ENCODE results near the gene MYL11.

The MYL11 gene

DNA sequence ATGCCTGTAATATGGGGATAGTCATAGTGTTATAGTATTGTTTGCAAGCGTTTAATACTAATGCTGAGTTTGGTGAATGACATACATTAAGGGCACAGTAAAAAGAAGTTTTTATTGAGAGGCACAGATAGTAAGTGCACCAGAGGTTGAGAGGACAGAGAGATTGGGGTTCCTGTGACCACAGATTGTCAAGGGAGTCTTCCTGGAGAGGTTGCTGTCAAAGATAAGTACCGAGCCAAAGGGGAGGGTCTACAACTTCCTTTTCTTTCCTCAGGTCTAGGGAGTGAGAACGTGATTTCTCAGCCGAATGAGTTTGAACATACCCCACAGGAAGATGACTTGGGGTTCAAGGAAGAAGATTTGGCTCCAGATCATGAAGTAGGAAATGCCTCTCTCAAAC, 22.5 kb downstream of the MYL11 start:
- DNase-seq: no peak

DNA sequence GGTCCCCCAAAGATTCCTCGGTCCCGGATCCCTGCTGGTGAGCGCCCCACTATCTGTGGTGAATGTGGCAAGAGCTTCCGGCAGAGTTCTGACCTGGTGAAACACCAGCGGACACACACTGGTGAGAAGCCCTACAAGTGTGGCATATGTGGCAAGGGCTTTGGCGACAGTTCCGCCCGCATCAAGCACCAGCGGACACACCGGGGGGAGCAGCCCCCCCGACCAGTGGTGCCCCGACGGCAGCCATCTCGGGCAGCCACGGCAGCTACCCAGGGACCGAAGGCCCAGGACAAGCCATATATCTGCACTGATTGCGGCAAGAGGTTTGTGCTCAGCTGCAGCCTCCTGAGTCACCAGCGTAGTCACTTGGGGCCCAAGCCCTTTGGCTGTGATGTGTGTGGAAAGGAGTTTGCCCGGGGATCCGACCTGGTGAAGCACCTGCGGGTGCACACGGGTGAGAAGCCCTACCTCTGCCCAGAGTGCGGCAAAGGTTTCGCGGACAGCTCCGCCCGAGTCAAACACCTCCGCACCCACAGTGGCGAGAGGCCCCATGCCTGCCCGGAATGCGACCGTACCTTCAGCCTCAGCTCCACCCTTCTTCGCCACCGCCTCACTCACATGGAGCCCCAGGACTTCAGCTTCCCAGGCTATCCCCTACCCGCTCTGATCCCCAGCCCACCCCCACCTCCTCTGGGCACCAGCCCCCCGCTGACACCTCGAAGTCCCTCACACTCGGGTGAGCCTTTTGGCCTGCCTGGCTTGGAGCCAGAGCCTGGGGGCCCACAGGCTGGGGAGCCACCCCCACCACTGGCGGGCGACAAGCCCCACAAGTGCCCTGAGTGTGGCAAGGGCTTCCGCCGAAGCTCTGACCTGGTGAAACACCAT, 23.4 kb downstream of the MYL11 start:
- no peak for DNase-seq

DNA sequence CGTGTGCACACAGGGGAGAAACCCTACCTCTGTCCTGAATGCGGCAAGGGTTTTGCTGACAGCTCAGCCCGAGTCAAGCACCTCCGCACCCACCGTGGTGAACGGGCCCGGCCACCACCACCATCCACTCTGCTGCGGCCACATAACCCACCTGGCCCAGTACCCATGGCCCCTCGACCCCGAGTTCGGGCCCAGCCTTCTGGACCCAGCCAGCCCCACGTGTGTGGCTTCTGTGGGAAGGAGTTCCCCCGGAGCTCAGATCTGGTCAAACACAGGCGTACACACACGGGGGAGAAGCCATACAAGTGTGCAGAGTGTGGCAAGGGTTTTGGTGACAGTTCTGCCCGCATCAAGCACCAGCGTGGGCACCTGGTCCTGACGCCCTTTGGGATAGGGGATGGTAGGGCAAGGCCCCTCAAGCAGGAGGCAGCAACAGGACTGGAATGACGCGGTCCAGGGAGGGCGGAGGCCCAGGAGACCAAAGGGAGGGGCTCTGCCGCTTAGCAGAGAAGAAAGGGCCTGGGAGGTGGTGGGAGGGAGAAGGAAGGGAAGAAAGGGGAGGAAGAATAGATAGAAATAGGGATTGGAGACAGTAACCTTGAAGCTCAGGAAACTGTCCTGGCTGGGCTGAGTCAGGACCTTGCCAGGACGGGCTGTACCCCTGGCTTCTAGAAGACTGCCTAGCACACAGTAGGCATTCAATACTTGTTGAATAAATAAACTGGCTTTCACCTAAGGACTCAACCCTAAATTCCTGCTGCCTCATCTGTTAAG, 24.2 kb downstream of the MYL11 start:
- DNase-seq: no peak

DNA sequence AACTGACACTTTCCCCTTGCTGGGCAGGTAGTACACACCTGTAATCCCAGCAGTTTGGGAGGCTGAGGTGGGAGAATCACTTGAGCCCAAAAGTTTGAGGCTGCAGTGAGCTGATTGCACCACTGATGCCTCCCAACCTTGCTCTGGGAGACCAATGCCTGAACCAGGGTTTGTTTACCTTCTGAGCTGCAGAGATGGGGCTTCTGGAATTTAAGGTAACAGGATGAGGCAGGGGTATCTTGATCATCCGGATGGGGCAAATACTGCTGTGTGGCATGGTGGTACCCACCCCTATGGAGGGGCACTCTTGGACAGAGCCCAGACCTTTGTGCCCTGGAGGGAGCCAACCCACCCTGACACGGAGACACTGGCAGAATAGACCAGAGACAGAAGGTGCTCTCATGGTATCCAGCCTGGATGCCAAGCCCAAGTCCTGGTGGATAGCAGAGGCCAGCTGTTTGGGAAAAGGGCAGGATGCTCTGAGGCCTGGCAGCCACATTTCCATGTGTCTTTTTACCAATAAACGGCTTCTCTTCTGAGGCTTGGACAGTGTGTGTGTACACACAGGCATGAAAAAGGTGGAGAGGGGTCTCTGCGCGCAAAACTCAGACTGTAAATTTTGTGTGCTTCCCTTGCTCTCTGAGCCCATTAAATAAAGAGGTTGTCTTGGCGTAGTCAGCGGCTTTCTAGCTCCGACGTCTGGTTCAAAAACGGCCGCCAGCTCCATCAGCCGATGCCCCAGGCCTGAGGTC, 25.0 kb downstream of the MYL11 start:
- DNase-seq: no peak

DNA sequence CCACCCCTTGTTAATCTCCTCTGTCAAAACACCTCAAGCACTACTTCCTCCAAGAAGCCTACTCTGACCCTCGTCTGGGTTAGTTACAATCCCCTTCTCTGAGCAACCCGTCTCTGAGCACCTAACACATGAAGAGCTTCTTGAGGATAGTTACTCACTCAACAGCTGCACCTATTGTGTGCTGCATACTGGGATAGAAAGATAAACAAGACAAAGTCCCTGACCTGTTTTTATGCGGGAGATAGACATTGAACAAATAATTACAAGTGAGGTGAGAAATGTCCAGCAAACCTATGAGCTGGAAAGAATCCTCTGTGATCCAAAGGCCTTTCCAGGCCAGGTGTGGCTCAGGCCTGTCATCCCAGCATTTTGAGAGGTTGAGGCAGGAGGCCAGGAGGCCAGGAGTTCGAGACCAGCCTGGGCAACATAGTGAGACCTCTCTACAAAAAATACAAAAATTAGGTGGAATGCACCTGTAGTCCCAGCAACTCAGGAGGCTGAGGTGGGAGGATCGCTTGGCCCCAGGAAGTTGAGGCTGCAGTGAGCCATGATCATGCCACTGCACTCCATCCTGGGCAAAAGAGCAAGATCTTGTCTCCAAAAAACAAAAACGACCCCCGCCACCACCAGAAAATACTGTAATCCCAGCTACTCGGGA, 27.3 kb downstream of the MYL11 start:
- no peak for DNase-seq

DNA sequence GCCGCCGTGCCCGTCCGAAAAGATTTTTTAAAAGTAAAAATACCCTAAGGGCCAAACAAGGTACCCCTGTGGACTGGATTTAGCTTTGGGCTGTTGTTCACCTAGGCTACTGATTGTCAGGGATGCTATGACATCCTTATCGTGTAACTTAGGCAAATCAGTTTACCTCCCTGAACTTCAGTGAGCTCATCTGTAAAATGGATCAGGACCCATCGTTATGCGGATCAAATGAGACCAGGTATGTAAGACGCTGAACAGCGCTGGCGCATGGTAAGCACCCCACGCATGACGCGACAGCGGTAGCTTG, 32.1 kb downstream of the MYL11 start:
- DNase-seq: no peak

DNA sequence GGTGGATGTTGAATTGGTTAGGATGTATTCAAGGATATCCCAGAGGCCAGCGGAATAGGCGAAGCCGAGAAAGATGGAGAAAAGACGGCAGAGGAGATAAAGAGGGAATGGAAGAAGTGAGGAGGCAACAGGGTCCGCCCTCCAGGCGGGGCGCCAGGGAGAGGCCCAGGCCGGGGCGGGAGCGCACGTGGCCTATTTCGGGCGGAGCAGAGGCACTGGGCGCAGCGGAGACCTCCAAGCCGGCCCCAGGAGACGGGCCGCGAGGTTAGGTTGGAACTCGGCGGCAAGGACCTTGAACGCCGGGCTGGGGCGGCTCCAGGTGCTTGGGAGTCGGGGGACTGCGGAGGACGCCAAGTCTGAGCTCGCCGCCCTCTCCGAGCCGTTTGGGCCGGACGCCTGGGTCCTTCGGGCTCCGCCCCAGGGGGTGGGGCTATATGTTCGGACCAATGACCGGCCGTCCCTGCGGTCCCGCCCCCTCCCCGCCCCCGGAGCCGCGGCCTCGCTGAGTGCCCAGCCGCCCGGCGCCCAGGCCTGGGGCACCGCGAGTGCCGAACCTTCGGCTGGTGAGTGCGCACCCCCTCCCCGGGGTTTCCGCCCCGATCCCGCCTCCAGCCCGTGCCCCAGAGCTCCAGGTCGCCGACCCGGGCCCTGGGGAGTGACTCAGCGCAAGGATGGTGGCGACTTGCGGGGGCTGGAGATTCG, 32.7 kb downstream of the MYL11 start, which contains the start of gene ZNF771:
Gene ZNF771, plus strand, starts transcription at position 505 of the 702 bp plus-strand sequence. CDS start 448 bp downstream, outside the sequence.
- DNase-seq: peak; percentile 90

DNA sequence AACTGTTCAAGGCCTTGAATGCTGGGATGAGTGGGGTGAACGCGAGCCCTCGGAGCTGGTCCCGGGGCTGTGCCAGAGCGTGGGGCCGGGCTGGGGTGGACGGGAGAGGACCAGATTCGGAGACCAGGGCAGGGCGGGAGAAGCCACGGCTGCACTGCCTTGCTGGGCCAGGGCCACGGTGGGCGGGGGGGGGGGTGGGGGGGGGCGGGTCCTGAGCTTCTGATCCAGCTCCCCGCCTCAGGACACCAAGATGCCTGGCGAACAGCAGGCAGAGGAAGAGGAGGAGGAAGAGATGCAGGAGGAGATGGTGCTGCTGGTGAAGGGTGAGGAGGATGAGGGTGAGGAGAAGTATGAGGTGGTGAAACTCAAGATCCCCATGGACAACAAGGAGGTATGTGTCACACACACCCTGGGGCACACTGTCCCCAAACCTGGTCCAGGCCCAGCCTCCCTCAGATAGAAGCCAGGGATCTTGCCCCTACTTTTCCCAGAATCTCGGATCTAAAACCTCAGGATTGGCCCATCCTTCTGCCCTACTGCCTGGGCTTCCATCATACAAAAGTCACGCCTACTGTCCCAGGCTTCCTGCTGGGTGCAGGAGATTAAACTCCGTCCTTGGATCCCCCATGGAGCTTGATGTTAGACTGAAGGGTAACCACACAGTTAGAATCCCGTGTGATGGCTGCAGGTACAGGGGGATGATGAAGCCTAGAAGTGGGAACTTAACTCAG, 33.4 kb downstream of the MYL11 start:
- no peak for DNase-seq

DNA sequence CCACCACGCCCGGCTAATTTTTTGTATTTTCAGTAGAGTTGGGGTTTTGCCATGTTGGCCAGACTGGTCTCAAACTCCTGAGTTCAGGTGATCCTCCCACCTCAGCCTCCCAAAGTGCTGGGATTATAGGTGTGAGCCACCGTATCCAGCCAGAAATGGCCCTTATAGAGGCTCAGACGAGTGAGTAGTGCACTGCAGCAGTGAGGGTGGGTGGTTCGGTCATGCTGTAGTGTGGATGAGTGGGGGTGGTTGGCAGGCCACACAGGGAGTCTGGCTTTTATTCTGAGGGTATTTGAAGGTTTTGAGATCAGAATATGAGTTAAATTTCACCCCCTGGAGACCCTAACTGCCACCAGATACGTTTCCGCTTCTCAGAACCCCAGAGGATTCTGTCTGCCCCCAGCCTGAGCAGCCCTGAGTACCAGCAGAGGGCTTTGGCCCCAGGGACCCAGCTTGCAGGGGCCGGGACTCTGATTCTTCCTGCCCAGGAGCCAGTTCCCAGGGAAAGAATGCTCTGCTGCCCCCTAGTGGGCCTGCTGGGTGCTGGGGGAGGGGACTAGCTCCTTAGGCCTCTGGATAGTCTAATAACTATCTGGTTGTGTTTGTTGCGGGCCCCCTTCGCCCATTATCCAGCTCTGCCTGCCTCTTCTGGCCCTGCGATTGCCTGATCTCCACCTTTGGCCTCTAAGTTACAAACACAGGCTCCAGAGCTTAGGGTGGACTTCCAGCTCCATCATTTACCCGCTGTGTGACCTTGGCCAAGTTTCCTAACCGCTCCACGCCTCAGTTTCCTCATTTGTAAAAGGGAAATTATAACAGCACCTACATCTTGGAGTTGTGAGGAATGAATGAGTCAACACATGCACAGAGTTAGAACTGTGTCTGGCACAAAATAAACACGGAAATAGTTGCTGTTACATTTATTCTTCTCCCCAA, 34.8 kb downstream of the MYL11 start:
- DNase-seq: peak; percentile 86

DNA sequence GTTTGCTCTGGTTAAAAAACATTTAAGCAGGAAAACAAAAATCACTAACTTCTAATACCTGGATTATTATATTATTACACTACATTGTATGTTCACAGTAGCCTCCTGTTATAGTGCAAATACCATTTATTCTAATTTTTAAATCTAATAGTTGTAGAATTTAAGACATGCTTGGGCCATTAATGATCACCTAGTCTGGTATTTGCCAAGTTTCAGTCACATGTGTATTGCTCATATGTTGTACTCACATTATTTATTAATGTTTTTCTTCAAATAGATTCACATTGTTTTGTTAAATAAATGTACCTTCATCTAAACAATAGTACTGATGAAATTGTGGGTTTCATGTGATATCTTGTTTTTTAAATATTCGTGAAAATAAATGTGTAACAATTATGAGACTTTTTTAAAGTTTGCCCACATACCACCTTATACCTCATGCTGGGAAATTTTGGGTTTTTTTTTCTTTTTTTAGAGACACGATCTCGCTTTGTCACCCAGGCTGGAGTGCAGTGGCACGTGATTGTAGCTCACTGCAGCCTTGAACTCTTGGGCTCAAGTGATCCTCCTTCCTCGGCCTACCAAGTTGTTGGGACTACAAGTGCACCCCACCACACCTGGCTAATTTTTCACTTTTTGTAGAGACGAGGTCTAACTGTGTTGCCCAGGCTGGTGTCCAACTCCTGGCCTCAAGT, 38.7 kb downstream of the MYL11 start:
- DNase-seq: no peak

DNA sequence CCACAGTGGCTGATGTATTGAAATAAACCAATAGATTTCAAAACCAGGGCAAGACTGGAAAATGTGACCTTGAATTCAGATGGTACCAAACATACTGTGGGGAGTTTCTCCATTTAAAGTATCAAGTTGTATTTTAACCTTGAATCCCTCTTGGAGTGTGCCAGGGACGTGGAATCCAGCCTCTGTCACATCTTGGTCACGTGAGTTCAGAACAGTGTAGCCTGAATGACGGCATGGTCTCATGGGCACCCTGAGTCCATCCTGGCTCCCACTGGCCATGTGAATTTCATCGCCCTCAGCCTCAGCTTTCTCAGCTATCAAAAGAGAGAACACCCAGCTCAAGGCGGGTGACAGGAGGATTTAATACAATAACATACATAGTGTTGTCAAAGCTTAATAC, 39.6 kb downstream of the MYL11 start:
- no peak for DNase-seq

DNA sequence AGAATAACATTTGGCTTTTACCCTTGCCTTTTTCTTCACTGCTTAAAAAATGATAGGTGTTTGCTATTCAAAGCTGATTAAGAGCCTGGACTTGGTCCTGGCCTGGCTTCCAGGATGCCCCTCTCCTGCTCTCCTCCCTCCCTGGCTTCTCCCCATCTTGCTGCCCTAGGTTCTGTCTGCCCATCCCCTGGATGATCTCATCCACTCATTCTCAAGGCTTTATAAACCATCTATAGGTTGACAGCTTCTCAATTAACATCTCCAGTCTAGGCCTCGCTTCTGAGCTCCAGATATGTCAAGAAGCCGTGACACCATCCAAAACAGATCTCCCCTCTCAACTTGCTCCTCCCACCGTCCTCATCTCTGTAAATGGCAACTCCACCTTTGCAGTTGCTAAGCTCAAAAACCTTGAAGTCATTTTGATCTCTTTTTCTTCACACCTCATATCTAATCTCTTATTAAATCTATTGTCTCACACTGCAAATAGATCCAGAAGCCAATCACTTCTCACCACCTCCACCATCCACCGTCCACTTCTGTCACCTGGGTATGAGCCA, 41.5 kb downstream of the MYL11 start:
- DNase-seq: no peak

DNA sequence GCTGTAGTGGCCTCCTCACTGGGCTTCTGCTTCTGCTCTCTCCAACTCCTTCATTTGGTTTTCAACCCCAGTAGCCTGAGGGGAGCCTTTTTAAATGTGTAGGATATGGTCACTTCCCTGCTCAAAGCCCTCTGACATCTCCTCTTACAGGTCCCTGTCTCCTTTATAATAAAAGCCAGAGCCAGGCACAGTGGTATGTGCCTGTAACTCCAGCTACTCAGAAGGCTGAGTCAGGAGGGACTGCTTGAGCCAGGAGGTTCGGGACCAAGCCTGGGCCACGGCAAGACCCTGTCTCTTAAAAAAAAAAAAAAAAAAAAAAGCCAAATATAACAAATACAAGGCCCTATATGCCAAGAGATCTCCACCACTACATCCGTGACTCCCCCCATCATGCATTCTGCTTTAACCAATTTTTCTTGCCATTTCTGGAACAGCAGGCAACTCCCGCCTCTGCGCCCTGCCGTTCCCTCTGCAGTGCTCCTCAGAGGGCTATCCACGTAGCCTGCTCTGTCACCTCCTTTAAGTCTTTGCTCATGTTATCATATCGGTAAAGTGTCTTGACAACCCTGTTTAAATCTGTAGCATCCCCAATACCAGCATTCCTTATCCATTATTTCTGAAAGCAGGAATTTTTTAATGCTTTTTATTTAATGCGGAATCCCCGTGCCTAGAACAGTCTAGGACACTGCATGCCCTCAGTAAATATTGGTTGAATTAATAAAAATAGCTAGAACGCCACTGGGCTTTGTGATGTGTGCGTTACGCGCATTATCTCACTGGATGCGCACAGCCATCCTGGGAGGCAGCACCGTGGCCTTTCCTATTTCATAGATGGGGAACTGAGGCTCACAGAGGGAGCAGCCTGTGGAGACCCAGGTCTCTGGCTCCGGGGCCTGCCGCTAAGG, 42.3 kb downstream of the MYL11 start:
- no peak for DNase-seq

DNA sequence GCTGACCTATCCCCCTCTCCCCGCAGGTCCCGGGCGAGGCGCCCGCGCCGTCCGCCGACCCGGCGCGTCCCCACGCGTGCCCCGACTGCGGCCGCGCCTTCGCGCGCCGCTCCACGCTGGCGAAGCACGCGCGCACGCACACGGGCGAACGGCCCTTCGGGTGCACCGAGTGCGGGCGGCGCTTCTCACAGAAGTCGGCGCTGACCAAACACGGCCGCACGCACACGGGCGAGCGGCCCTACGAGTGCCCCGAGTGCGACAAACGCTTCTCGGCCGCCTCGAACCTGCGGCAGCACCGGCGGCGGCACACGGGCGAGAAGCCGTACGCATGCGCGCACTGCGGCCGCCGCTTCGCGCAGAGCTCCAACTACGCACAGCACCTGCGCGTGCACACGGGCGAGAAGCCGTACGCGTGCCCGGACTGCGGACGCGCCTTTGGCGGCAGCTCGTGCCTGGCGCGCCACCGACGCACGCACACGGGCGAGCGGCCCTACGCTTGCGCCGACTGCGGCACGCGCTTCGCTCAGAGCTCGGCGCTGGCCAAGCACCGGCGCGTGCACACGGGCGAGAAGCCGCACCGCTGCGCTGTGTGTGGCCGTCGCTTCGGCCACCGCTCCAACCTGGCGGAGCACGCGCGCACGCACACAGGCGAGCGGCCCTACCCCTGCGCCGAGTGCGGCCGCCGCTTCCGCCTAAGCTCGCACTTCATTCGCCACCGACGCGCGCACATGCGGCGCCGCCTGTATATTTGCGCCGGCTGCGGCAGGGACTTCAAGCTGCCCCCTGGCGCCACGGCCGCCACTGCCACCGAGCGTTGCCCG, 43.1 kb downstream of the MYL11 start:
- DNase-seq: peak; percentile 89

DNA sequence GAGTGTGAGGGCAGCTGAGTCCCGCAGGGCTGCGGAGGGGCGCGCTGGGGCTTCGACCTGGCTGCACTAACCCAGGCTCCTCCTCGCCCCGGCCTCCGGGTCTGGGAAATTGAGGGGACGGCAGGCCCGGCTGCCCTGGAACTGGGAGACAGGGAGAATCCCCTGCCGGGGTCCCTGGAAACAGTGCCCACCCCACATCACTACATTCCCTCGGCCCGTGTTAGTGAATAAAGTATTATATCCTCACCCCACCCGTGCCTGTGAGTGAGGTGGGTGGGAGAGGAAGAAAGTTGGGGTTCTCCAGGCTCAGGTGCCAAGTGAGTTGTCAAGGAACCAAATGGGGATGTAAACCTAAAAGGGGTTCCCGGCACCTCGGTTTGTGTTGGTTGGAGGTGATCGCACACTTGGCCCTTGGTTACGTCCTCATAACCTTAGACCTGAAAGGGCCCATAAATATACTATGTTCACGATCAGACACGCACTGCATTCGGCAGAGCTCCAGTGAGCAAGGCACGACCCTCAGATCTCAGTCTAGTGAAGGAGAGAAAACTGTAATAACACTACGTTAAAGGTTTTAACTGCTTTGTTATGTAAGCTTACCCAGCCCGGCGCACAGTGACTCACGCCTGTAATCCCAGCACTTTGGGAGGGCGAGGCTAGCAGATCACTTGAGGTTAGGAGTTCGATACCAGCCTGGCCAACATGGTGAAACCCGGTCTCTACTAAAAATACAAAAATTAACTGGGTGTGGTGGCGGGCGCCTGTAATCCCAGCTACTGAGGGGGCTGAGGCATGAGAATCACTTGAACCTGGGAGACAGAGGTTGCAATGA, 44.0 kb downstream of the MYL11 start:
- no peak for DNase-seq

DNA sequence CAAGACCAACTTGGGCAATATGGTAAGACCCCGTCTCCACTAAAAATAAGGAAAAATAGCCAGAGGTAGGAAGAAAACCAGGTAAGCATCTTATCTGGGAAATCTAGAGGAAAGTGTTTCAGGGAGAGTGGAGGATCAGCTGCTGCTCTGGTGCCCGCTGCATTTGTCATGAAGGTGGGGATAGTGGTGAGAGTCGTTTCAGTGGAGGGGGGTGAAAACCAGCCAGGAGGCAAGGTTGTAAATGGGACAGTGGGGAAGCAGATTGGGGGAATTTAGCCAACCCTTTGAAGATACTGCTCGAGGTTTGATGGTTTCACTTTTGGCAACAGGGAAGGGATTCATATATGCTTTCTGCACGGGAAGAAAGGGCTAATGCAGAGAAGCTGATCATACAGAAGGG, 46.4 kb downstream of the MYL11 start:
- no peak for DNase-seq

Data from NCI-H2171 treated with DMSO at 0.1 percent for 48 hours (cell line).